Spleen (tissue), 7 donors: ENCODE data around the gene CPOX.

ENCODE experiments used
- POLR2A ChIP-seq, 3 donors: fragments of 450-650 bp; IDR thresholded peaks; one replicate each; pipeline ENCODE4 v1.5.1; 2017; ENCODE audit warnings: antibody characterized with exemption in 3 of 3, mild to moderate bottlenecking in 1 of 3
- POLR2AphosphoS5 ChIP-seq, 3 donors: sonication (generic); formaldehyde crosslinking; IDR thresholded peaks; one replicate each; pipeline ENCODE4 v1.5.1; 2017; ENCODE audit warnings: antibody characterized with exemption in 3 of 3
- TF ChIP-seq, protein P1 (sequence below), 11 experiments: fragments of 200-600 bp in 7 of 11; fragments of 450-650 bp in 4 of 11; sonication (generic) in 4 of 11; IDR thresholded peaks in 8 of 11; conservative IDR thresholded peaks in 3 of 11; 1 replicate in 7 of 11; 2 replicates in 4 of 11; pipeline versions ENCODE4 v1.4.0 to v1.8.0; 2016 to 2021; ENCODE audit warnings: antibody characterized with exemption in 11 of 11, inconsistent platforms in 4 of 11, mild to moderate bottlenecking in 1 of 11
- donor health status: DM: no; HTN: no; CAD: no; lungs with moderate emphysema.
- donor health status: DM: no; HTN: no; CAD: no.
- donor health status: DM: no; HTN: no; CAD: no.

DNA sequence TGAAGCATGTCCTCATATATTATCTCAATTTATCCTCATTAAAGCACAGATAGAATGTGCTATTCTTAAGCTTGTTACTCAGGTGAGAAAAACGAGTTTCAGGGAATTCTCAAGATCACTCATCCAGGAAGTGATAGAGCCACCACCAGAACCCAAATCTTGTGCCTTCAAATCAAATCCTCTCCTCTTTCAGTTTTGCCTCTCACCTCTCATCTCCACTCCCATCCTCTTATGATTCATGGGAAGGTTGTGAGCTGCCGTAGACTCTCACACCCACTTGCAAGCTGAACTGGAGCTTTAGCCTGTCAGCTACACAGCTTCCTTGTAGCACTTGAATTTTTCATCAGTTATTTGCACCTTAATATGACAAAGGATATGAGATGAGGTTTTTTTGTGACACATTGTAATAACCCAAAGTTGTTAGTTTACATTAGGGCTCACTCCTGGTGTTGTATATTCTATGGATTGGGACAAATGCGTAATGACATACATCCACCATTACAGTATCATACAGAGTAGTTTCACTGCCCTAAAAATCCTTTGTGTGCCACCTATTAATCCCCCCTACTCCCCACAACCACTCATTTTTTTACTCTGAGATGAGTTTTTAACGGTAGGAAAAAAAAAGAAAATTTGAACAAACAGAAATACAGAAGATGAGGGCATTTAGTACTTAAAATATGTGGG, 35.9 kb downstream of the CPOX start:
- TF ChIP-seq, protein P1, sequence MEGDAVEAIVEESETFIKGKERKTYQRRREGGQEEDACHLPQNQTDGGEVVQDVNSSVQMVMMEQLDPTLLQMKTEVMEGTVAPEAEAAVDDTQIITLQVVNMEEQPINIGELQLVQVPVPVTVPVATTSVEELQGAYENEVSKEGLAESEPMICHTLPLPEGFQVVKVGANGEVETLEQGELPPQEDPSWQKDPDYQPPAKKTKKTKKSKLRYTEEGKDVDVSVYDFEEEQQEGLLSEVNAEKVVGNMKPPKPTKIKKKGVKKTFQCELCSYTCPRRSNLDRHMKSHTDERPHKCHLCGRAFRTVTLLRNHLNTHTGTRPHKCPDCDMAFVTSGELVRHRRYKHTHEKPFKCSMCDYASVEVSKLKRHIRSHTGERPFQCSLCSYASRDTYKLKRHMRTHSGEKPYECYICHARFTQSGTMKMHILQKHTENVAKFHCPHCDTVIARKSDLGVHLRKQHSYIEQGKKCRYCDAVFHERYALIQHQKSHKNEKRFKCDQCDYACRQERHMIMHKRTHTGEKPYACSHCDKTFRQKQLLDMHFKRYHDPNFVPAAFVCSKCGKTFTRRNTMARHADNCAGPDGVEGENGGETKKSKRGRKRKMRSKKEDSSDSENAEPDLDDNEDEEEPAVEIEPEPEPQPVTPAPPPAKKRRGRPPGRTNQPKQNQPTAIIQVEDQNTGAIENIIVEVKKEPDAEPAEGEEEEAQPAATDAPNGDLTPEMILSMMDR (IDR thresholded peaks at IDR 0.05 in 8 of 11, conservative IDR thresholded peaks at IDR 0.05 in 3 of 11), result no peak
- TF ChIP-seq POLR2AphosphoS5 (IDR thresholded peaks at IDR 0.05) (no peak), POLR2A (IDR thresholded peaks at IDR 0.05) (no peak)
